ENCODE measurements around the gene SPOCK3.

GRCh38 chr4:167119392-167119791 is 114.9 kb downstream of the SPOCK3 start:
- TF ChIP-seq YY1 (IDR thresholded peaks at IDR 0.05; ENCODE audit: low read depth) (no peak), EP300 (IDR thresholded peaks at IDR 0.05; ENCODE audit: borderline replicate concordance) (no peak), EGR1 (IDR thresholded peaks at IDR 0.05) (no peak), MAX (IDR thresholded peaks at IDR 0.05) (no peak), REST (IDR thresholded peaks at IDR 0.05; ENCODE audit: low read depth) (no peak), RAD21 (IDR thresholded peaks at IDR 0.05; ENCODE audit: low read depth) (no peak), CEBPB (IDR thresholded peaks at IDR 0.05) (no peak), ZBTB7A (IDR thresholded peaks at IDR 0.05; ENCODE audit: low read depth) (no peak), CREB1 (IDR thresholded peaks at IDR 0.05; ENCODE audit: low read depth) (no peak)
